ENCODE results near the gene IQSEC2.
A peak's percentile ranks its signal among the peaks of the same experiment; 100 is the strongest.

IQSEC2 gene

GRCh38 chrX:53288189-53288588 is 6.8 kb upstream of the IQSEC2 start:
- intact Hi-C loops (cut with micrococcal nuclease), result loop anchor here (10.0 kb wide), 2 partner anchors 87 to 157 kb away; no protein-coding TSS in a partner anchor
- Mint-ChIP-seq H3K27me3 (no peaks in the 10 kb centered on the region), H3K4me3 (no peak overlapping the region), H3K9me3 (no peaks in the 10 kb centered on the region), H3K4me1 (ENCODE audit: low read depth) (peaks cover 58% of the 10 kb centered on the region), H3K27ac (peak overlapping the region; percentile 9), H3K36me3 (ENCODE audit: low read depth) (peaks cover 5% of the 10 kb centered on the region)

- H3K9me3 Mint-ChIP-seq, result no peaks in the 10 kb centered on the region
- peak overlapping the region; percentile 17 for H3K4me3 Mint-ChIP-seq
- H3K36me3 Mint-ChIP-seq (ENCODE audit: low read depth), result peaks cover 5% of the 10 kb centered on the region
- intact Hi-C loops (cut with micrococcal nuclease), result loop anchor here (10.0 kb wide), 2 partner anchors 87 to 157 kb away; no protein-coding TSS in a partner anchor
- H3K4me1 Mint-ChIP-seq (ENCODE audit: low read depth), result peaks cover 53% of the 10 kb centered on the region
- peak overlapping the region; percentile 9 for H3K27ac Mint-ChIP-seq
- H3K27me3 Mint-ChIP-seq, result no peaks in the 10 kb centered on the region
These were observed 6.2 kb upstream of the IQSEC2 start for GRCh38 chrX:53287493-53288138.

- Mint-ChIP-seq H3K27me3 (no peaks in the 10 kb centered on the region), H3K4me3 (peak overlapping the region; percentile 45), H3K9me3 (no peaks in the 10 kb centered on the region), H3K36me3 (ENCODE audit: low read depth) (no peaks in the 10 kb centered on the region), H3K27ac (no peak overlapping the region), H3K4me1 (ENCODE audit: low read depth) (peaks cover 60% of the 10 kb centered on the region)
- intact Hi-C loops (cut with micrococcal nuclease), result loop anchor here (10.0 kb wide), 2 partner anchors 89 to 159 kb away; no protein-coding TSS in a partner anchor
These were observed 4.8 kb upstream of the IQSEC2 start for GRCh38 chrX:53286171-53286570.

GRCh38 chrX:53285591-53285990 is 4.2 kb upstream of the IQSEC2 start:
- Mint-ChIP-seq H3K9me3 (no peaks in the 10 kb centered on the region), H3K36me3 (ENCODE audit: low read depth) (no peaks in the 10 kb centered on the region), H3K27me3 (no peaks in the 10 kb centered on the region), H3K27ac (peak overlapping the region; percentile 7), H3K4me3 (no peak overlapping the region), H3K4me1 (ENCODE audit: low read depth) (peaks cover 62% of the 10 kb centered on the region)
- intact Hi-C loops (cut with micrococcal nuclease), result loop anchor here (10.0 kb wide), 2 partner anchors 89 to 159 kb away; no protein-coding TSS in a partner anchor

- H3K9me3 Mint-ChIP-seq, result no peaks in the 10 kb centered on the region
- intact Hi-C loops (cut with micrococcal nuclease), result loop anchor here (10.0 kb wide), 2 partner anchors 90 to 160 kb away; no protein-coding TSS in a partner anchor
- H3K27ac Mint-ChIP-seq, result peak overlapping the region; percentile 50
- H3K36me3 Mint-ChIP-seq (ENCODE audit: low read depth), result peaks cover 7% of the 10 kb centered on the region
- no peaks in the 10 kb centered on the region for H3K27me3 Mint-ChIP-seq
- H3K4me1 Mint-ChIP-seq (ENCODE audit: low read depth), result peaks cover 69% of the 10 kb centered on the region
- H3K4me3 Mint-ChIP-seq, result no peak overlapping the region
These were observed 3.5 kb upstream of the IQSEC2 start for GRCh38 chrX:53284684-53285447.

GRCh38 chrX:53283567-53283966 is 2.2 kb upstream of the IQSEC2 start:
- H3K27me3 Mint-ChIP-seq, result no peaks in the 10 kb centered on the region
- peaks cover 13% of the 10 kb centered on the region for H3K36me3 Mint-ChIP-seq (ENCODE audit: low read depth)
- no peaks in the 10 kb centered on the region for H3K9me3 Mint-ChIP-seq
- peaks cover 66% of the 10 kb centered on the region for H3K4me1 Mint-ChIP-seq (ENCODE audit: low read depth)
- intact Hi-C loops (cut with micrococcal nuclease), result loop anchor here (10.0 kb wide), 2 partner anchors 91 to 161 kb away; no protein-coding TSS in a partner anchor
- H3K4me3 Mint-ChIP-seq, result no peak overlapping the region
- H3K27ac Mint-ChIP-seq, result peak overlapping the region; percentile 52

GRCh38 chrX:53283099-53283498 is 1.7 kb upstream of the IQSEC2 start:
- H3K36me3 Mint-ChIP-seq (ENCODE audit: low read depth), result peaks cover 13% of the 10 kb centered on the region
- intact Hi-C loops (cut with micrococcal nuclease), result loop anchor here (10.0 kb wide), 2 partner anchors 92 to 162 kb away; no protein-coding TSS in a partner anchor
- H3K9me3 Mint-ChIP-seq, result no peaks in the 10 kb centered on the region
- H3K4me3 Mint-ChIP-seq, result no peak overlapping the region
- H3K27me3 Mint-ChIP-seq, result no peaks in the 10 kb centered on the region
- peak overlapping the region; percentile 52 for H3K27ac Mint-ChIP-seq
- H3K4me1 Mint-ChIP-seq (ENCODE audit: low read depth), result peaks cover 61% of the 10 kb centered on the region

- no peaks in the 10 kb centered on the region for H3K9me3 Mint-ChIP-seq
- H3K4me1 Mint-ChIP-seq (ENCODE audit: low read depth), result peaks cover 51% of the 10 kb centered on the region
- peak overlapping the region; percentile 72 for H3K27ac Mint-ChIP-seq
- intact Hi-C loops (cut with micrococcal nuclease), result loop anchor here (10.0 kb wide), 2 partner anchors 93 to 163 kb away; no protein-coding TSS in a partner anchor
- H3K36me3 Mint-ChIP-seq (ENCODE audit: low read depth), result peaks cover 13% of the 10 kb centered on the region
- no peaks in the 10 kb centered on the region for H3K27me3 Mint-ChIP-seq
- no peak overlapping the region for H3K4me3 Mint-ChIP-seq
These were observed 745 bp upstream of the IQSEC2 start for GRCh38 chrX:53281963-53282695.

- intact Hi-C loops (cut with micrococcal nuclease), result loop anchor here (10.0 kb wide), 2 partner anchors 94 to 164 kb away; no protein-coding TSS in a partner anchor
- Mint-ChIP-seq H3K4me3 (peak overlapping the region; percentile 72), H3K27me3 (no peaks in the 10 kb centered on the region), H3K4me1 (ENCODE audit: low read depth) (peaks cover 45% of the 10 kb centered on the region), H3K9me3 (no peaks in the 10 kb centered on the region), H3K27ac (peak overlapping the region; percentile 72), H3K36me3 (ENCODE audit: low read depth) (peaks cover 13% of the 10 kb centered on the region)
These were observed 758 bp downstream of the IQSEC2 start for GRCh38 chrX:53280331-53281320.

- Mint-ChIP-seq H3K36me3 (ENCODE audit: low read depth) (peaks cover 13% of the 10 kb centered on the region), H3K4me3 (peak overlapping the region; percentile 72), H3K27me3 (no peaks in the 10 kb centered on the region), H3K27ac (peak overlapping the region; percentile 72), H3K4me1 (ENCODE audit: low read depth) (peaks cover 36% of the 10 kb centered on the region), H3K9me3 (no peaks in the 10 kb centered on the region)
- intact Hi-C loops (cut with micrococcal nuclease), result loop anchor here (10.0 kb wide), 2 partner anchors 95 to 165 kb away; no protein-coding TSS in a partner anchor
These were observed 1.8 kb downstream of the IQSEC2 start for GRCh38 chrX:53279296-53280237.

GRCh38 chrX:53272808-53273337 is 8.5 kb downstream of the IQSEC2 start:
- H3K4me1 Mint-ChIP-seq (ENCODE audit: low read depth), result peaks cover 4% of the 10 kb centered on the region
- no peaks in the 10 kb centered on the region for H3K9me3 Mint-ChIP-seq
- H3K36me3 Mint-ChIP-seq (ENCODE audit: low read depth), result peaks cover 6% of the 10 kb centered on the region
- no peaks in the 10 kb centered on the region for H3K27me3 Mint-ChIP-seq
- intact Hi-C loops (cut with micrococcal nuclease), result no loop called here
- H3K4me3 Mint-ChIP-seq, result no peak overlapping the region
- no peak overlapping the region for H3K27ac Mint-ChIP-seq

Measured in dendritic cell treated with granulocyte-macrophage colony-stimulating factor and Interleukin-4, amounts not matched to agents 40 ng/mL and 50 ng/mL, for 4 days (primary cell).